Neural cell (in vitro differentiated cells): Measurements from ENCODE around the gene BRIP1. TPM values are rescaled to one million over a fixed set of nuclear protein-coding genes. Genes with fewer than 3 reads are reported as not detected.

Experiments used
- H2AFZ ChIP-seq: fragments of 200-600, 300-800 bp; sonication (generic), shearing (Covaris generic); 2 replicates; pipeline ENCODE4 v1.6.0; 2014; ENCODE audit warnings: low read depth, mild to moderate bottlenecking, antibody characterized with exemption, low read length, moderate library complexity
- H3F3A ChIP-seq: fragments of 200-600 bp; shearing (Covaris generic); 2 replicates; pipeline ENCODE4 v1.6.1; 2016; ENCODE audit warnings: mild to moderate bottlenecking, moderate library complexity, mixed read lengths, antibody characterized with exemption, low read length; ENCODE audit not compliant: insufficient read depth, poor library complexity, severe bottlenecking
- H3K27ac ChIP-seq: fragments of 200-600, 300-800 bp; sonication (generic), shearing (Covaris generic); 2 replicates; pipeline ENCODE4 v1.5.1; 2014; ENCODE audit warnings: mild to moderate bottlenecking, low read length, moderate library complexity
- H3K27me3 ChIP-seq: fragments of 300-800, 200-600 bp; sonication (generic), shearing (Covaris generic); 2 replicates; pipeline ENCODE4 v1.6.0; 2014; ENCODE audit warnings: mild to moderate bottlenecking, low read depth, low read length, moderate library complexity; ENCODE audit not compliant: insufficient read depth
- H3K36me3 ChIP-seq: fragments of 300-800, 200-600 bp; sonication (generic), shearing (Covaris generic); 2 replicates; pipeline ENCODE4 v1.5.1; 2014; ENCODE audit warnings: mild to moderate bottlenecking, antibody characterized with exemption, low read length, moderate library complexity; ENCODE audit not compliant: insufficient read depth
- H3K4me2 ChIP-seq: fragments of 300-800, 200-600 bp; sonication (generic), shearing (Covaris generic); 2 replicates; pipeline ENCODE4 v1.6.0; 2014; ENCODE audit warnings: mild to moderate bottlenecking, low read length
- H3K4me3 ChIP-seq: fragments of 300-800, 200-600 bp; sonication (generic), shearing (Covaris generic); 2 replicates; pipeline ENCODE4 v1.5.1; 2014; ENCODE audit warnings: mild to moderate bottlenecking, low read length, moderate library complexity
- H3K79me2 ChIP-seq: fragments of 200-600 bp; shearing (Covaris generic); replicated peaks from 2 replicates; pipeline ENCODE4 v1.6.0; 2014; ENCODE audit warnings: mild to moderate bottlenecking, low read length, moderate library complexity; ENCODE audit not compliant: insufficient read depth
- H3K9ac ChIP-seq: fragments of 300-800, 200-600 bp; sonication (generic), shearing (Covaris generic); 2 replicates; pipeline ENCODE4 v1.6.1; 2016; ENCODE audit warnings: mild to moderate bottlenecking, low read length, mixed read lengths
- H3K9me2 ChIP-seq: fragments of 200-600 bp; shearing (Covaris generic); 2 replicates; pipeline ENCODE4 v1.6.1; 2016; ENCODE audit warnings: mild to moderate bottlenecking, low read length, mixed read lengths; ENCODE audit not compliant: insufficient read depth
- H3K9me3 ChIP-seq: fragments of 200-600, 300-800 bp; sonication (generic), shearing (Covaris generic); 2 replicates; pipeline ENCODE4 v1.6.1; 2016; ENCODE audit warnings: mild to moderate bottlenecking, mixed run types, low read length, moderate library complexity, mixed read lengths
- H4K20me1 ChIP-seq: fragments of 200-600 bp; shearing (Covaris generic); 2 replicates; pipeline ENCODE4 v1.6.1; 2016; ENCODE audit warnings: mild to moderate bottlenecking, mixed run types; ENCODE audit not compliant: insufficient read depth
- EP300 ChIP-seq: fragments of 450-650 bp; conservative IDR thresholded peaks from 2 replicates; pipeline ENCODE4 v1.6.1; 2014; ENCODE audit warnings: antibody characterized with exemption, mild to moderate bottlenecking, moderate library complexity; ENCODE audit not compliant: poor library complexity, severe bottlenecking
- EZH2 ChIP-seq: fragments of 200-600, 300-800 bp; shearing (Covaris generic), sonication (generic); IDR thresholded peaks from 2 replicates; pipeline ENCODE4 v1.6.1; 2014; ENCODE audit warnings: antibody characterized with exemption, low read length, borderline replicate concordance, mild to moderate bottlenecking; ENCODE audit not compliant: insufficient read depth, poor library complexity, severe bottlenecking
- MXI1 ChIP-seq: fragments of 450-650 bp; conservative IDR thresholded peaks from 2 replicates; pipeline ENCODE4 v1.6.1; 2014; ENCODE audit warnings: antibody characterized with exemption, mild to moderate bottlenecking; ENCODE audit not compliant: poor library complexity, severe bottlenecking
- POLR2AphosphoS5 ChIP-seq: IDR thresholded peaks from 2 replicates; pipeline ENCODE4 v1.6.1; 2012
- RAD21 ChIP-seq: fragments of 450-650 bp; conservative IDR thresholded peaks from 2 replicates; pipeline ENCODE4 v1.6.1; 2014; ENCODE audit warnings: antibody characterized with exemption, mild to moderate bottlenecking, moderate library complexity
- REST ChIP-seq: IDR thresholded peaks from 2 replicates; pipeline ENCODE4 v1.6.1; 2012; ENCODE audit warnings: borderline replicate concordance
- SMC3 ChIP-seq: fragments of 450-650 bp; conservative IDR thresholded peaks from 2 replicates; pipeline ENCODE4 v1.6.1; 2014; ENCODE audit warnings: antibody characterized with exemption, mild to moderate bottlenecking, moderate library complexity; ENCODE audit not compliant: poor library complexity
- TAF1 ChIP-seq: IDR thresholded peaks from 2 replicates; pipeline ENCODE4 v1.6.1; 2012; ENCODE audit warnings: low read depth
- polyA plus RNA-seq: library from polyadenylated mRNA; depleted of rRNA; stranded (reverse); fragments of >200 nt; gene quantifications from 2 replicates; pipeline ENCODE4 v1.2.3, GENCODE V29; 2014
- TF ChIP-seq, protein P1 (sequence below): fragments of 450-650 bp; IDR thresholded peaks from 2 replicates; pipeline ENCODE4 v1.5.1; 2014; ENCODE audit warnings: antibody characterized with exemption, mild to moderate bottlenecking, moderate library complexity; ENCODE audit not compliant: poor library complexity, severe bottlenecking

The BRIP1 gene
- polyA plus RNA-seq, 1 donor from 2014 or later: 0.47 TPM

DNA sequence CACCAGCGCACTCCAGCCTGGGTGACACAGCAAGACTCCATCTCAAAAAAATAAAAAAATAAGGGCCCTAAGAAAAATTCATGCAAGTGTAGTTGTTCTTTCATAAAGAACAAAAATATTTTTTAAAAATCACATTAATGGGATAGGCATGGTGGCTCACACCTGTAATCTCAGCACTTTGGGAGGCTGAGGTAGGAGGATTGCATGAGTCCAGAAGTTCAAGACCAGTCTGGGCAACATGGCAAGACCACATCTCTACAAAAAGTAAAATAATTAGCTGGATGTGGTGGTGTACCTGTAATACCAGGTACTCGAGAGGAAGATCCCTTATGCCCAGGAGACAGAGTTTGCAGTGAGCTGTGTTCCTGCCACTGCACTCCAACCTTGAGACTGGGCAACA lies 15.2 kb upstream of the BRIP1 start:
- Histone ChIP-seq H3K27me3 (no peaks in the 10 kb centered on the region), H2AFZ (no peak overlapping the region), H4K20me1 (no peaks in the 10 kb centered on the region), H3F3A (no peaks in the 10 kb centered on the region), H3K9me3 (no peaks in the 10 kb centered on the region), H3K9me2 (no peaks in the 10 kb centered on the region), H3K79me2 (no peaks in the 10 kb centered on the region), H3K4me3 (no peak overlapping the region), H3K4me2 (no peak overlapping the region), H3K9ac (no peak overlapping the region), H3K27ac (no peak overlapping the region), H3K36me3 (no peaks in the 10 kb centered on the region)
- TF ChIP-seq EP300 (no peak), POLR2AphosphoS5 (no peak), REST (no peak), EZH2 (no peak)

DNA sequence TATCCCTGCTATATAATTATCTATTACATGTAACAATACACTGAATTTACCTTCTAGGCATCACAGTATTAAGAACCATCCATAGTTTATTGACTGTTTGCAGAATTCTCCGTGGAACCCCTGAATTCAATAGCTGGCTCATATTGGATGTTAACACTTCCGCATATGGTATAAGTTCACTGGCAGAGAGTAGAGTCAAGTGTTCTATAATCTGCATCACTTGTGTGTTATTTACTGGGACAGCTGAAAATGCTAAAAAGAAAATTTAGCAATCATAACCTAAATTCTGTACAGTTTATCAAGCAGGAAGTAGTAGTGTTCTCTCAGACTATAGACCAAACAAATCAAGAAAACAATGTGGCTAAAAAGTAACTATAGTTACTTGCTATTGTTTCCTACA lies 14.5 kb upstream of the BRIP1 start:
- Histone ChIP-seq H3K36me3 (no peaks in the 10 kb centered on the region), H3K4me2 (no peak overlapping the region), H3K27me3 (no peaks in the 10 kb centered on the region), H2AFZ (no peak overlapping the region), H3F3A (no peaks in the 10 kb centered on the region), H3K9me3 (no peaks in the 10 kb centered on the region), H3K9ac (no peak overlapping the region), H4K20me1 (no peaks in the 10 kb centered on the region), H3K27ac (no peak overlapping the region), H3K9me2 (no peaks in the 10 kb centered on the region), H3K79me2 (no peaks in the 10 kb centered on the region), H3K4me3 (no peak overlapping the region)
- TF ChIP-seq POLR2AphosphoS5 (no peak), RAD21 (no peak), REST (no peak), SMC3 (no peak)

DNA sequence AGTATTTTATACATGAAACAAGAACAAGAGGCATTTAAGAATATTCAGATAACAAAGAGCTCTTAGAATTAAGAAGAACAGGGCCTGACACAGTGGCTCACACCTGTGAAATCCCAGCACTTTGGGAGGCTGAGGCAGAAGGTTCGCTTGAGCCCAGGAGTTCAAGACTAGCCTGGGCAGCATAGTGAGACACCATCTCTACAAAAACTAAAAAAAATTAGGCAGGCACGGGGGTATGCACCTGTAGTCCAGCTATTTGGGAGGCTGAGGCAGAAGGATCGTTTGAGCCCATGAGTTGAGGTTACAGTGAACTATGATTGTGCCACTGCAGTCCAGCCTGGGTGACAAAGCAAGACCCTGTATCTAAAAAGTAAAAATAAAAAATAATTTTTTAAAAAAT lies 12.5 kb upstream of the BRIP1 start:
- Histone ChIP-seq H2AFZ (no peak overlapping the region), H3K79me2 (no peaks in the 10 kb centered on the region), H3K9me3 (no peaks in the 10 kb centered on the region), H3K27ac (no peak overlapping the region), H3K27me3 (no peaks in the 10 kb centered on the region), H3K4me3 (no peak overlapping the region), H3F3A (no peaks in the 10 kb centered on the region), H4K20me1 (no peaks in the 10 kb centered on the region), H3K9ac (no peak overlapping the region), H3K36me3 (no peaks in the 10 kb centered on the region), H3K4me2 (no peak overlapping the region), H3K9me2 (no peaks in the 10 kb centered on the region)
- no peak for TF ChIP-seq RAD21
- TF ChIP-seq SMC3: no peak
- no peak for TF ChIP-seq EP300
- TF ChIP-seq, protein P1, sequence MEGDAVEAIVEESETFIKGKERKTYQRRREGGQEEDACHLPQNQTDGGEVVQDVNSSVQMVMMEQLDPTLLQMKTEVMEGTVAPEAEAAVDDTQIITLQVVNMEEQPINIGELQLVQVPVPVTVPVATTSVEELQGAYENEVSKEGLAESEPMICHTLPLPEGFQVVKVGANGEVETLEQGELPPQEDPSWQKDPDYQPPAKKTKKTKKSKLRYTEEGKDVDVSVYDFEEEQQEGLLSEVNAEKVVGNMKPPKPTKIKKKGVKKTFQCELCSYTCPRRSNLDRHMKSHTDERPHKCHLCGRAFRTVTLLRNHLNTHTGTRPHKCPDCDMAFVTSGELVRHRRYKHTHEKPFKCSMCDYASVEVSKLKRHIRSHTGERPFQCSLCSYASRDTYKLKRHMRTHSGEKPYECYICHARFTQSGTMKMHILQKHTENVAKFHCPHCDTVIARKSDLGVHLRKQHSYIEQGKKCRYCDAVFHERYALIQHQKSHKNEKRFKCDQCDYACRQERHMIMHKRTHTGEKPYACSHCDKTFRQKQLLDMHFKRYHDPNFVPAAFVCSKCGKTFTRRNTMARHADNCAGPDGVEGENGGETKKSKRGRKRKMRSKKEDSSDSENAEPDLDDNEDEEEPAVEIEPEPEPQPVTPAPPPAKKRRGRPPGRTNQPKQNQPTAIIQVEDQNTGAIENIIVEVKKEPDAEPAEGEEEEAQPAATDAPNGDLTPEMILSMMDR: no peak
- TF ChIP-seq MXI1: no peak
- no peak for TF ChIP-seq TAF1
- TF ChIP-seq REST: no peak
- TF ChIP-seq POLR2AphosphoS5: no peak
- no peak for TF ChIP-seq EZH2
